Measurements from ENCODE around the gene DLK1.

DNA sequence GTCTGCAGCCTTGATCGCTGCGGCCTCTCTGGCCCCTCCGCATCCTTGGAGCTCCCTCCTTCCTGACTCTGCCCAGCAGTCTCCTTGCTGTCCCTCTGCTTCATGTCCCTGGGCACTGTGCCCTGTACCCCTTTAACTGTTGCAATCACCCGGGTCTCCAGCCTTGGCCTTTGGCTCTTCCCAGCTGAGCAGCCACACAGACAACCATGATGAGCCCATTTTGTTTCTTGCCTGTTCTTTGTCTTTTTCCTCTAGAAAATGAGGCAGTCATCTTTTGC is 58.6 kb downstream of the DLK1 start:
- no peak for TF ChIP-seq POLR2A (IDR thresholded peaks at IDR 0.05; ENCODE audit: low read length)
- no peak for TF ChIP-seq GATA1 (IDR thresholded peaks at IDR 0.05; ENCODE audit: low read depth, low read length)
